Esophagus squamous epithelium (tissue), 5 donors: Measurements from ENCODE around the gene HLA-DOB. TPM values are rescaled to one million over a fixed set of nuclear protein-coding genes. Genes with fewer than 3 reads are reported as not detected.

Source experiments
- DNase-seq: peaks from one replicate; lab custom pipeline; 2025; lab: John Stamatoyannopoulos, UW
- H3K27ac ChIP-seq, 4 donors: fragments of 200-600 bp; sonication (generic); one replicate each; pipeline ENCODE4 v1.5.1; 2016 to 2019; ENCODE audit warnings: mild to moderate bottlenecking in 1 of 4
- H3K27me3 ChIP-seq, 4 donors: fragments of 200-600 bp; sonication (generic); 1 replicate in 3 of 4; 2 replicates in 1 of 4; pipeline versions ENCODE4 v1.5.1 to v1.6.0; 2017 to 2021; ENCODE audit warnings: antibody characterized with exemption in 1 of 4
- H3K36me3 ChIP-seq, 3 donors: fragments of 200-600 bp; sonication (generic); one replicate each; pipeline ENCODE4 v1.5.1; 2016 to 2019
- H3K4me1 ChIP-seq, 3 donors: fragments of 200-600 bp; sonication (generic); one replicate each; pipeline ENCODE4 v1.5.1; 2017 to 2019
- H3K4me3 ChIP-seq, 4 donors: fragments of 200-600 bp; sonication (generic); 1 replicate in 3 of 4; 2 replicates in 1 of 4; pipeline ENCODE4 v1.5.1; 2016 to 2019; ENCODE audit warnings: mild to moderate bottlenecking in 2 of 4, moderate library complexity in 1 of 4
- H3K9me3 ChIP-seq, 3 donors: fragments of 200-600 bp; sonication (generic); one replicate each; pipeline ENCODE4 v1.5.1; 2016 to 2019
- CTCF ChIP-seq, 6 experiments: fragments of 450-650 bp in 4 of 6; fragments of 200-600 bp in 2 of 6; sonication (generic) in 2 of 6; IDR thresholded peaks; one replicate each; pipeline ENCODE4 v1.5.1; 2016 to 2019; ENCODE audit warnings: antibody characterized with exemption in 6 of 6, mild to moderate bottlenecking in 4 of 6, moderate library complexity in 4 of 6
- POLR2A ChIP-seq, 4 donors: fragments of 450-650 bp; IDR thresholded peaks; one replicate each; pipeline ENCODE4 v1.6.1; 2017; ENCODE audit warnings: antibody characterized with exemption in 4 of 4, mild to moderate bottlenecking in 4 of 4, moderate library complexity in 3 of 4
- WGBS, 2 donors: methylation state at CpG; one replicate each; pipeline ENCODE4 v1.1.5; 2018; 5-methylcytosine and 5-hydroxymethylcytosine counted together
- intact Hi-C: fragments of 100-400 bp; cut with DNase I; formaldehyde crosslinking; loops from one replicate; pipeline ENCODE4 v1.15.0; 2022
- total RNA-seq, 4 donors: library from RNA; depleted of rRNA; stranded (reverse); fragments of >200 nt; gene quantifications; one replicate each; pipeline ENCODE4 v1.1.0, GENCODE V29; 2016
- donor health status: DM: yes; HTN: yes; CAD: no.

The HLA-DOB gene
- total RNA-seq, result 1 to 10 TPM in 1 of 4 donors, under 1 TPM in 3; 0.34 to 3.6 (median 0.74) TPM

- no peak for DNase-seq
- H3K27me3 ChIP-seq, result no peaks in the 10 kb centered on the region
- peak within 1 kb of the TSS; percentile 72 to 84 (median 83) for H3K27ac ChIP-seq
- peak within 1 kb of the TSS in 2 of 4 donors; percentile 15 to 43 for H3K4me3 ChIP-seq
- H3K36me3 ChIP-seq, result no peaks in the 10 kb centered on the region
- no peak for TF ChIP-seq POLR2A (IDR thresholded peaks at IDR 0.05)
- TF ChIP-seq CTCF (IDR thresholded peaks at IDR 0.05), result no peak
- intact Hi-C loops, result no loop called here
- H3K4me1 ChIP-seq, result peaks cover 9 to 57% (median 11%) of the 10 kb centered on the region in 3 donors
- WGBS, 2 donors, result 19 to 24% methylated on average over 2 to 3 of the region's 3 CpGs
- H3K9me3 ChIP-seq, result no peaks in the 10 kb centered on the region
Measured at GRCh38 chr6:32816746-32817204, at the start of gene HLA-DOB. TSS of gene HLA-DOB (minus strand) at chr6:32817002. CDS start at chr6:32816951, 51 bp downstream.

- no peak for DNase-seq
- 57 to 60% methylated on average over 10 of the region's 10 CpGs for WGBS, 2 donors
- Histone ChIP-seq H3K36me3 (no peaks in the 10 kb centered on the region), H3K4me1 (peaks cover 0 to 12% (median 2%) of the 10 kb centered on the region in 3 donors), H3K4me3 (no peak overlapping the region), H3K9me3 (no peaks in the 10 kb centered on the region), H3K27ac (no peak overlapping the region), H3K27me3 (peaks cover 0 to 14% (median 0%) of the 10 kb centered on the region in 4 donors)
- intact Hi-C loops, result no loop called here
- TF ChIP-seq CTCF (IDR thresholded peaks at IDR 0.05), result no peak
- no peak for TF ChIP-seq POLR2A (IDR thresholded peaks at IDR 0.05)
Measured at GRCh38 chr6:32865724-32866443, 49.1 kb upstream of the HLA-DOB start.

- DNase-seq, result no peak
- Histone ChIP-seq H3K9me3 (no peaks in the 10 kb centered on the region), H3K27ac (no peak overlapping the region), H3K4me1 (peaks cover 0 to 8% (median 2%) of the 10 kb centered on the region in 3 donors), H3K36me3 (peaks cover 6 to 28% (median 6%) of the 10 kb centered on the region in 3 donors), H3K27me3 (no peaks in the 10 kb centered on the region), H3K4me3 (no peak overlapping the region)
- intact Hi-C loops, result no loop called here
- WGBS, 2 donors, result 76 to 83% methylated on average over 3 of the region's 3 CpGs
- TF ChIP-seq POLR2A (IDR thresholded peaks at IDR 0.05) (no peak), CTCF (IDR thresholded peaks at IDR 0.05) (no peak)
Measured at GRCh38 chr6:32862725-32863124, 45.9 kb upstream of the HLA-DOB start.

- Histone ChIP-seq H3K9me3 (no peaks in the 10 kb centered on the region), H3K27ac (peak overlapping the region in 1 of 4 donors; percentile 11), H3K4me3 (no peak overlapping the region), H3K27me3 (no peaks in the 10 kb centered on the region), H3K36me3 (peaks cover 6 to 34% (median 9%) of the 10 kb centered on the region in 3 donors), H3K4me1 (peaks cover 0 to 13% (median 7%) of the 10 kb centered on the region in 3 donors)
- intact Hi-C loops, result no loop called here
- TF ChIP-seq POLR2A (IDR thresholded peaks at IDR 0.05) (no peak), CTCF (IDR thresholded peaks at IDR 0.05) (no peak)
- 57 to 67% methylated on average over 1 of the region's 1 CpG for WGBS, 2 donors
- DNase-seq, result no peak
Measured at GRCh38 chr6:32860674-32861073, 43.9 kb upstream of the HLA-DOB start.

- peaks cover 6 to 34% (median 9%) of the 10 kb centered on the region in 3 donors for H3K36me3 ChIP-seq
- no peaks in the 10 kb centered on the region for H3K9me3 ChIP-seq
- H3K27ac ChIP-seq, result no peak overlapping the region
- intact Hi-C loops, result no loop called here
- WGBS, 2 donors, result 64% methylated on average over 5 of the region's 5 CpGs; no CpG with 5 or more reads in 1 of the 2 donors
- no peaks in the 10 kb centered on the region for H3K27me3 ChIP-seq
- no peak for DNase-seq
- no peak for TF ChIP-seq POLR2A (IDR thresholded peaks at IDR 0.05)
- no peak for TF ChIP-seq CTCF (IDR thresholded peaks at IDR 0.05)
- no peak overlapping the region for H3K4me3 ChIP-seq
- H3K4me1 ChIP-seq, result peaks cover 0 to 30% (median 15%) of the 10 kb centered on the region in 3 donors
Measured at GRCh38 chr6:32858194-32858593, 41.4 kb upstream of the HLA-DOB start.
